ENCODE results near the gene UBALD2. TPM values are rescaled to one million over a fixed set of nuclear protein-coding genes. Genes with fewer than 3 reads are reported as not detected.

The UBALD2 gene
- total and polyA plus RNA-seq, 2 of the 13 experiments (the other 11 are each of a cell fraction or from before 2014, with no cell fraction given), result 3.3 to 89.7 TPM

DNA sequence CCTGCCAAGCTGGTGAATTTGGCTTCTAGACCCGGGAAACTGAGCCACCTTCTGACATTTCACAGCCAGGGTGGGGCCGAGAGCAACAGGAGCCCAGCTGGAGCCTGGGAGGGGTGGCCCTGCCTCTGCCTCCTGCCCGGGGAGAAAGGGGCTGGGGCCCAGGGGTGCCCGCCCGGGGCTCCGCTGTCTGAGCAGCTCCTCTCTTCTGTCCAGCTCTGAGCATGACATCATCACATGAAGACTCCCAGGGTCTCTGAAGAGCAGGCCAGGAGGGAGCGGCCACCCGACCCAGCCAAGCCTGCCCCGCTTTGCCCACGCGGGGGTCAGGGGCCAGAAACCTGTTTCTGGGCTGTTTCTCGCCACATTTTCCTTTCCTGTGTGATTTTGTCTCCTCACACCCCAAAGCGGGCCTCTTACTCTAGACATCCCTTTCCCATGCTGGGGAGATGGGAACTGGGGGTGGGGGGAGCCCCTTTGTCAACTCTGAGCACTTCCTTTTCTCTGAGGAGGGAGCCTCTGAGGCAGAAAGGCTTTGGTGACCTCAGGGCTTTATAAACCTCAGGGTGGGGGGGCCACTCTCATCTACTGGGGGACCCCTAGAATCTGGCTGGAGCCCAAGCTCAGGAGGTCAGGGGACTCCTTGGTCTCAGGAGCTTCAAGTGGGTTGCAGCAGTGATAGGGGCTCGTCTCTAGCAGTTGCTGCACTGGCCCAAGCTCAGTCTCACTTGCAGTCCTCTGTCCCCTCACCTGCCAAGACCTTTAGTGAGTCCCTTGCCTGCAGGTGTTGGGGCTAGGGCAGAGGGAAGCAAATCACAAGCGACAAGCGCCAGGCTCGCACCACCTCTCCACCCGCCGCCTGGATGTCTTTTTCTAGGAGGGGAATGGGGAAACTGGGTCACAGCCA is 7.6 kb downstream of the UBALD2 start:
- TF ChIP-seq PHF20 (CRISPR knock-in tag; IDR thresholded peaks at IDR 0.05) (no peak), ZNF572 (CRISPR knock-in tag; IDR thresholded peaks at IDR 0.05) (0 out of 2 replicates have a peak, but pooled peaks have one; percentile 20), TARDBP (CRISPR knock-in tag; IDR thresholded peaks at IDR 0.05) (no peak), ZBTB10 (CRISPR knock-in tag; IDR thresholded peaks at IDR 0.05; ENCODE audit: borderline replicate concordance) (no peak), TBL1XR1 (IDR thresholded peaks at IDR 0.05; ENCODE audit: borderline replicate concordance, low read length, partially characterized antibody) (no peak), ATF7 (IDR thresholded peaks at IDR 0.05) (peak; percentile 71; the same call in 1 of the 2 replicates), ATF7 (CRISPR knock-in tag; IDR thresholded peaks at IDR 0.05) (no peak), AGO1 (IDR thresholded peaks at IDR 0.05; ENCODE audit: low read depth, low read length, poor library complexity, severe bottlenecking) (peak; percentile 28), POLR2AphosphoS2 (IDR thresholded peaks at IDR 0.05; ENCODE audit: low read depth, low read length) (0 out of 2 replicates have a peak, but pooled peaks have one; percentile 28), PAF1 (CRISPR knock-in tag; IDR thresholded peaks at IDR 0.05) (peak; percentile 16; the same call in 1 of the 2 replicates), HNRNPK (IDR thresholded peaks at IDR 0.05; ENCODE audit: low read depth, low read length, poor library complexity, severe bottlenecking) (peak; percentile 1), SRSF1 (optimal IDR thresholded peaks at IDR 0.05; ENCODE audit: low read depth, low read length) (no peak)
- TF ChIP-seq, protein P1, sequence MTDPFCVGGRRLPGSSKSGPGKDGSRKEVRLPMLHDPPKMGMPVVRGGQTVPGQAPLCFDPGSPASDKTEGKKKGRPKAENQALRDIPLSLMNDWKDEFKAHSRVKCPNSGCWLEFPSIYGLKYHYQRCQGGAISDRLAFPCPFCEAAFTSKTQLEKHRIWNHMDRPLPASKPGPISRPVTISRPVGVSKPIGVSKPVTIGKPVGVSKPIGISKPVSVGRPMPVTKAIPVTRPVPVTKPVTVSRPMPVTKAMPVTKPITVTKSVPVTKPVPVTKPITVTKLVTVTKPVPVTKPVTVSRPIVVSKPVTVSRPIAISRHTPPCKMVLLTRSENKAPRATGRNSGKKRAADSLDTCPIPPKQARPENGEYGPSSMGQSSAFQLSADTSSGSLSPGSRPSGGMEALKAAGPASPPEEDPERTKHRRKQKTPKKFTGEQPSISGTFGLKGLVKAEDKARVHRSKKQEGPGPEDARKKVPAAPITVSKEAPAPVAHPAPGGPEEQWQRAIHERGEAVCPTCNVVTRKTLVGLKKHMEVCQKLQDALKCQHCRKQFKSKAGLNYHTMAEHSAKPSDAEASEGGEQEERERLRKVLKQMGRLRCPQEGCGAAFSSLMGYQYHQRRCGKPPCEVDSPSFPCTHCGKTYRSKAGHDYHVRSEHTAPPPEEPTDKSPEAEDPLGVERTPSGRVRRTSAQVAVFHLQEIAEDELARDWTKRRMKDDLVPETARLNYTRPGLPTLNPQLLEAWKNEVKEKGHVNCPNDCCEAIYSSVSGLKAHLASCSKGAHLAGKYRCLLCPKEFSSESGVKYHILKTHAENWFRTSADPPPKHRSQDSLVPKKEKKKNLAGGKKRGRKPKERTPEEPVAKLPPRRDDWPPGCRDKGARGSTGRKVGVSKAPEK (CRISPR knock-in tag; IDR thresholded peaks at IDR 0.05; ENCODE audit: borderline replicate concordance), result no peak
- TF ChIP-seq, protein P2, sequence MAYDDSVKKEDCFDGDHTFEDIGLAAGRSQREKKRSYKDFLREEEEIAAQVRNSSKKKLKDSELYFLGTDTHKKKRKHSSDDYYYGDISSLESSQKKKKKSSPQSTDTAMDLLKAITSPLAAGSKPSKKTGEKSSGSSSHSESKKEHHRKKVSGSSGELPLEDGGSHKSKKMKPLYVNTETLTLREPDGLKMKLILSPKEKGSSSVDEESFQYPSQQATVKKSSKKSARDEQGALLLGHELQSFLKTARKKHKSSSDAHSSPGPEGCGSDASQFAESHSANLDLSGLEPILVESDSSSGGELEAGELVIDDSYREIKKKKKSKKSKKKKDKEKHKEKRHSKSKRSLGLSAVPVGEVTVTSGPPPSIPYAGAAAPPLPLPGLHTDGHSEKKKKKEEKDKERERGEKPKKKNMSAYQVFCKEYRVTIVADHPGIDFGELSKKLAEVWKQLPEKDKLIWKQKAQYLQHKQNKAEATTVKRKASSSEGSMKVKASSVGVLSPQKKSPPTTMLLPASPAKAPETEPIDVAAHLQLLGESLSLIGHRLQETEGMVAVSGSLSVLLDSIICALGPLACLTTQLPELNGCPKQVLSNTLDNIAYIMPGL (CRISPR knock-in tag; IDR thresholded peaks at IDR 0.05; ENCODE audit: borderline replicate concordance in 1 of 2, low read depth in 1 of 2), result no peak
- ChIA-PET CTCF (ENCODE audit: low intra/inter-chr PET ratio, low total read pairs) (no interaction called here), POLR2A (interaction anchor here (1.4 to 2.1 kb wide), 3 partner anchors 8 to 26 kb away, joined by 6 to 10 read pairs (median 6); partner anchors contain the start of gene UBALD2)
- Histone ChIP-seq H2AFZ (ENCODE audit: low read length) (no peak overlapping the region), H3K36me3 (replicated peaks in 1 of 2; ENCODE audit: control insufficient read depth in 1 of 2, insufficient read depth in 2 of 2, low read length in 2 of 2) (peaks cover 8 to 12% of the 10 kb centered on the region in 2 experiments; a peak in 3 of 5 replicates), H3K27ac (ENCODE audit: extremely low read length, insufficient read depth, low read length) (no peak overlapping the region), H3K4me1 (ENCODE audit: insufficient read depth, low read length) (peaks cover 30% of the 10 kb centered on the region), H3K4me3 (replicated peaks in 1 of 3; ENCODE audit: insufficient read depth in 1 of 3, low read depth in 2 of 3, low read length in 3 of 3) (no peak overlapping the region), H3K9me3 (ENCODE audit: low read length) (no peaks in the 10 kb centered on the region), H3K4me2 (ENCODE audit: low read depth, low read length) (no peak overlapping the region), H3K79me2 (ENCODE audit: insufficient read depth, low read length) (peaks cover 13% of the 10 kb centered on the region), H3K27me3 (ENCODE audit: control insufficient read depth in 1 of 2, insufficient read depth in 2 of 2, low read length in 2 of 2) (no peaks in the 10 kb centered on the region), H3K9ac (ENCODE audit: insufficient read depth, low read depth, low read length) (no peak overlapping the region), H4K20me1 (ENCODE audit: insufficient read depth, low read length) (no peaks in the 10 kb centered on the region; the same call in 1 of the 2 replicates)
- ATAC-seq (peak; percentile 4), DNase-seq (ENCODE audit: low spot score) (no peak), FAIRE-seq (no peak)
- WGBS (ENCODE audit: low lambda C conversion rate), result 89% methylated on average over 13 of the region's 19 CpGs
- intact Hi-C loops (cut with micrococcal nuclease; ENCODE audit: unreplicated experiment), result loop anchor here (10.0 kb wide), 1 partner anchor 88 kb away; no protein-coding TSS in a partner anchor
- in situ Hi-C loops (cut with HindIII; ENCODE audit: extremely low pct_ligation_motif_present, low pct_unique_long_range_greater_than_20kb), result no loop called here
- BruUV-seq (replicated peaks), result no TSS peak

All from HepG2 (cell line).